ENCODE measurements around the gene HOXA4.
A peak's percentile ranks its signal among the peaks of the same experiment; 100 is the strongest.

HOXA4 gene

GRCh38 chr7:27158436-27159265 is 28.1 kb upstream of the HOXA4 start:
- no peak for DNase-seq (ENCODE audit: low read depth, low spot score)

GRCh38 chr7:27157702-27158431 is 27.3 kb upstream of the HOXA4 start:
- no peak for DNase-seq (ENCODE audit: low read depth, low spot score)

- DNase-seq (ENCODE audit: low read depth, low spot score), result no peak
Measured at GRCh38 chr7:27156916-27157701, 26.6 kb upstream of the HOXA4 start.

DNA sequence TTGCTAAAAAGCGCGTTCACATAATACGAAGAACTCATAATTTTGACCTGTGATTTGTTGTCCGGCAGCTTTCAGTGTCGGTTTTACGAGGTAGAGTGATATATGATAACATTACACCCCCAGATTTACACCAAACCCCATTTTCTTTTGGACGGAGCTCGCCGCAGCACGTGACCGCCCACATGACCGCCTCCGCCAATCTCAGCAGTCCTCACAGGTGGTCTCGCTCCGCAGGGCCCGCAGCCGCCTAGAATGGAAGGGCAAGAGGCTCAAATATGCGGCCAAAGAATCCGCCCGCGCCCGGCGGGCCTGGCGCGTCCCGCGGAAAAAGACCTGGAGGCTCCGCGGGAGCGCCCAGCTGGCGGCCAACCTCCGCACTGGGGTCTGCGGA is 25.9 kb upstream of the HOXA4 start, which contains the start of gene HOXA7:
HOXA7 (minus strand) TSS at position 168 of the 391 bp plus-strand sequence; CDS start at position 38, 130 bp downstream.
- no peak for DNase-seq (ENCODE audit: low read depth, low spot score)

DNA sequence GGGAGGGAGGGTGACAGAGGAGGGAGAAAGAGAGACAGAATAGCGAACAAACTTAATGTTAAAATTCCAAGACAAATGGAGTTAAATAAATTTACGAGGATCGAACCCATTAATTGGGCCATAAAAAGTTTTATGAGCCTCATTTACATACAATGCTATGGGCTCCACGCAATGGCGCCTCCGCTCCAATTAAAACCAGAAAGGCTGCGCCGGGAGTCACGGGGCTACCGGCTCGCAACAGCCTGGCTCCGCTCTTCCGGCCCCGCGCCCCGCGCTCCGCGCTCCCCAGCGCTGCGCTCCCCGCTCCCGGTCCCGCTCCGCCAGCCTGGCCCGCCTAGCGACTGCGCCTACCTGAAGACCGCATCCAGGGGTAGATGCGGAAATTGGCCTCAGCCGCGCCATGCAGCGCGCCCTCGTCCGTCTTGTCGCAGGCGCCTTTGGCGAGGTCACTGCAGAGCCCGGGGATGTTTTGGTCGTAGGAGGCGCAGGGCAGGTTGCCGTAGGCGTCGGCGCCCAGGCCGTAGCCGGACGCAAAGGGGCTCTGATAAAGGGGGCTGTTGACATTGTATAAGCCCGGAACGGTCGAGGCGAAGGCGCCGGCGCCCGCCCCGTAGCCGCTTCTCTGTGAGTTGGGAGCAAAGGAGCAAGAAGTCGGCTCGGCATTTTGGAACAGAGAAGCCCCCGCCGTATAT is 25.4 kb upstream of the HOXA4 start:
- no peak for DNase-seq (ENCODE audit: low read depth, low spot score)

GRCh38 chr7:27154901-27155815 is 24.6 kb upstream of the HOXA4 start:
- DNase-seq (ENCODE audit: low read depth, low spot score), result no peak

- DNase-seq (ENCODE audit: low read depth, low spot score), result no peak
Measured at GRCh38 chr7:27154369-27154768, 23.8 kb upstream of the HOXA4 start.

DNA sequence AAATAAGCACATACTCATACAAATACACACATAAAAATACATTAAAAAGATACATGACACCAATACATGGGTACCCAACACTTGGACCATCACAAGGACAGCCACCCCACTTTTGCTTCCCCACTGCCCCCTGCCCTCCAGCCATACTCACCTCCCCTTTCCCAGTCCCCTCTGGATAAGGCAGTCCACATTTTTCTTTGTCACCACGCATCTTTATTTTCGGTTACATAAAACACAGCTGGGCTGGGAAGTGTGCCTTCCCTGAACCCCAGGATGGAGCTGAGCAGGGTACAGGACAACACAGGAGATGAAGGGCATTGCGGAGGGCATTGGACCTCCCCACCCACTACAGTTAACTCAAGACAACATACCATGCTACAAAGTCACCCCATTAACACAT is 23.0 kb upstream of the HOXA4 start:
- DNase-seq (ENCODE audit: low read depth, low spot score), result no peak

DNA sequence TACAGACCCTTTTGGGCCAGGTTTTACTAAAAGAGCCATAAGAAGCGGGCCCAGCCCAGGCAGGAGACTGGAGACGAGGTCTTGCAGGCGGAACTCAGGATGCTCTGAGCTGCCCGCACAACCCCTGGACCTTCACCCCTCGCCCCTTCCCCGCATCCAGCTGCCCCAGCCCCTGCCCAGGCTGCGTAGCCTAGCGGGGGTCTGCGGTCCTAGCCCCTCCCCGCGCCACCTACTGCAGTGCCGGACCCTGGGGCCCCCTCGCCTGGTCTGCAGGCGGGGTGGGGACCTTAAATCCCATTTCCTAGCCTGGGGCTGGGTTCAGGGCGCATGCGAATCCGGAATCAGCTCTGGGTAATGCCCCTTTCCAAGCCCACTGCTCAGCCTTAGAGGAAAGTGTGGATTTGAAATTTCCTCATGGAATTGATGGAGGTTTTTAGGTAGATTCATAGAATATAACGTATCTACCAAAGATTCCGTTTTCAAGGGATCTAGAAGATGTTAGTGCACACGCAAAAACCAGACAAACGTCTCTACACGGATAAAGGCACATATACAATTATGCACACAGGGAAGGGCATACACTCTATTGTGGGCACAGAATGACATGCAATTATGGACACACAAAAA is 22.4 kb upstream of the HOXA4 start:
- DNase-seq (ENCODE audit: low read depth, low spot score), result no peak

GRCh38 chr7:27151931-27152815 is 21.6 kb upstream of the HOXA4 start, which contains the start of gene HOXA3:
HOXA3 (minus strand) TSS chr7:27152583; CDS start chr7:27110640, 41,943 bp downstream.
- no peak for DNase-seq (ENCODE audit: low read depth, low spot score)

- DNase-seq (ENCODE audit: low read depth, low spot score), result no peak
Measured at GRCh38 chr7:27151341-27151930, 20.9 kb upstream of the HOXA4 start.

GRCh38 chr7:27150568-27151340 is 20.2 kb upstream of the HOXA4 start:
- DNase-seq (ENCODE audit: low read depth, low spot score), result peak; percentile 78

- DNase-seq (ENCODE audit: low read depth, low spot score), result no peak
Measured at GRCh38 chr7:27149842-27150567, 19.4 kb upstream of the HOXA4 start.

DNA sequence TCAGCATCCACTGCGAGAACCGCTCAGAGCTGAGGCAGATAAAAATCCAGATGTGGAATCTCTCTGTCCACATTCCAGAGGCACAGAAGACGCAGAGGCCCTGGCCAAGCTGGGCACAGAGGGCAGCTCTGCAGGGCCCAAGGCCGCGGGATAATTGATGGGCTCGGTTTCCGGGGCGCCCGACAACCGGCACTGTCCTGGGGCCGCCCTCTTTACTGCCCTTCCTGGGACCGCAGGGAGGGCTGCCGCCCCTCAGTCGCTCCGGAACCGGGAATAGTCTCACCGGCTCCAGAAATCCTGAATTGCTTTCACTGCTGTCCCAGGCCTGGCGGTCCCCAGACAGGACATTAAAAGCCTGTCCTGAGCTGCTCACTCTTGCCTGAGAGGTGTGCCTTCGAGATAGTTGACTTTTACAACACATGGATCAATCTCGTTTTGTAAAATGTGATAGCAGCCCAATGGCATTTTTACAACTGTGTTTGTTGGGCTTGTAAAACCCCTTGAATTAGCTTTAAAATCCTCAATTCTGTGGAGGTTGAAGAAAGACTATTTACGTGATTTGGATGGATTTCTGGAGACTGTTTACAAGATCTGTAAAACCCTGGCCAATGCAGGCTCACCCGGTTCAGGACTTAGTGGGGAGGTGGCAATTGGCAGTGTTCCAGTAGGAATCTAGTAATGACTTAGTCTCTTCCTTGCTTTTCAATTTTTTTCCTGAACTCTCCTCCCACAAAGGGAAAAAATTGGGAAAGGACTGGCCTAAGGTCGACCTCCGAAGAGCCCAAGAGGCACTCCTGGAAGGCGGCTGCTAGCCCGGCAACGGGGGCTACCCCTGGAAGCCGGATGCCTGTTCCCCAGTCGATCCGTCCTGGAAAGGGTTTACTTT is 18.4 kb upstream of the HOXA4 start:
- DNase-seq (ENCODE audit: low read depth, low spot score), result no peak

- DNase-seq (ENCODE audit: low read depth, low spot score), result no peak
Measured at GRCh38 chr7:27148031-27148755, 17.6 kb upstream of the HOXA4 start.

Data from astrocyte of the hippocampus (primary cell).